Kidney epithelial cell (primary cell): Measurements from ENCODE around the gene NUFIP1. TPM values are rescaled to one million over a fixed set of nuclear protein-coding genes. Genes with fewer than 3 reads are reported as not detected.
A peak's percentile ranks its signal among the peaks of the same experiment; 100 is the strongest.

Source experiments
- DNase-seq: peaks from one replicate; pipeline ENCODE4 v3.0.0-alpha.2; 2010; ENCODE audit warnings: low read depth
- H3K27me3 ChIP-seq: 2 replicates; pipeline ENCODE4 v1.6.0; 2011; ENCODE audit warnings: low read length; ENCODE audit not compliant: control insufficient read depth, insufficient read depth
- H3K36me3 ChIP-seq: 2 replicates; pipeline ENCODE4 v1.5.1; 2011; ENCODE audit warnings: low read length; ENCODE audit not compliant: control insufficient read depth, insufficient read depth
- H3K4me3 ChIP-seq: 2 replicates; pipeline ENCODE4 v1.5.1; 2011; ENCODE audit warnings: low read depth, mild to moderate bottlenecking, control low read depth, low read length
- CTCF ChIP-seq: IDR thresholded peaks from 2 replicates; pipeline ENCODE4 v1.5.1; 2011; ENCODE audit warnings: mild to moderate bottlenecking, moderate library complexity, low read length, control low read depth, inconsistent platforms; ENCODE audit not compliant: insufficient read depth, poor library complexity, severe bottlenecking
- total RNA-seq: library from RNA; depleted of rRNA; stranded (reverse); fragments of >200 nt; gene quantifications from 2 replicates; pipeline ENCODE4 v1.2.3, GENCODE V29; 2015

NUFIP1 gene
- total RNA-seq, 1 donor from 2014 or later: 6.3 TPM

- no peaks in the 10 kb centered on the region for H3K36me3 ChIP-seq
- no peaks in the 10 kb centered on the region for H3K27me3 ChIP-seq
- TF ChIP-seq CTCF: no peak
- no peak for DNase-seq
- H3K4me3 ChIP-seq: no peak overlapping the region
These were observed 67.9 kb downstream of the NUFIP1 start for GRCh38 chr13:44921246-44921877.

GRCh38 chr13:44920013-44920412, 69.3 kb downstream of the NUFIP1 start:
- Histone ChIP-seq H3K36me3 (no peaks in the 10 kb centered on the region), H3K27me3 (no peaks in the 10 kb centered on the region), H3K4me3 (no peak overlapping the region)
- TF ChIP-seq CTCF: no peak
- no peak for DNase-seq

GRCh38 chr13:44919104-44919804, 70.0 kb downstream of the NUFIP1 start:
- Histone ChIP-seq H3K27me3 (no peaks in the 10 kb centered on the region), H3K36me3 (no peaks in the 10 kb centered on the region), H3K4me3 (no peak overlapping the region)
- no peak for DNase-seq
- TF ChIP-seq CTCF: no peak

- no peaks in the 10 kb centered on the region for H3K36me3 ChIP-seq
- H3K4me3 ChIP-seq: peak overlapping the region; percentile 42
- H3K27me3 ChIP-seq: no peaks in the 10 kb centered on the region
- DNase-seq: peak; percentile 82
- TF ChIP-seq CTCF: peak; percentile 79
These were observed 70.8 kb downstream of the NUFIP1 start for GRCh38 chr13:44918326-44919103.

GRCh38 chr13:44917589-44918325, 71.5 kb downstream of the NUFIP1 start:
- no peaks in the 10 kb centered on the region for H3K27me3 ChIP-seq
- H3K4me3 ChIP-seq: peak overlapping the region; percentile 42
- TF ChIP-seq CTCF: peak; percentile 49
- H3K36me3 ChIP-seq: no peaks in the 10 kb centered on the region
- peak; percentile 86 for DNase-seq
